ENCODE results near the gene KDM1B. TPM values are rescaled to one million over a fixed set of nuclear protein-coding genes. Genes with fewer than 3 reads are reported as not detected.

KDM1B gene, protein sequence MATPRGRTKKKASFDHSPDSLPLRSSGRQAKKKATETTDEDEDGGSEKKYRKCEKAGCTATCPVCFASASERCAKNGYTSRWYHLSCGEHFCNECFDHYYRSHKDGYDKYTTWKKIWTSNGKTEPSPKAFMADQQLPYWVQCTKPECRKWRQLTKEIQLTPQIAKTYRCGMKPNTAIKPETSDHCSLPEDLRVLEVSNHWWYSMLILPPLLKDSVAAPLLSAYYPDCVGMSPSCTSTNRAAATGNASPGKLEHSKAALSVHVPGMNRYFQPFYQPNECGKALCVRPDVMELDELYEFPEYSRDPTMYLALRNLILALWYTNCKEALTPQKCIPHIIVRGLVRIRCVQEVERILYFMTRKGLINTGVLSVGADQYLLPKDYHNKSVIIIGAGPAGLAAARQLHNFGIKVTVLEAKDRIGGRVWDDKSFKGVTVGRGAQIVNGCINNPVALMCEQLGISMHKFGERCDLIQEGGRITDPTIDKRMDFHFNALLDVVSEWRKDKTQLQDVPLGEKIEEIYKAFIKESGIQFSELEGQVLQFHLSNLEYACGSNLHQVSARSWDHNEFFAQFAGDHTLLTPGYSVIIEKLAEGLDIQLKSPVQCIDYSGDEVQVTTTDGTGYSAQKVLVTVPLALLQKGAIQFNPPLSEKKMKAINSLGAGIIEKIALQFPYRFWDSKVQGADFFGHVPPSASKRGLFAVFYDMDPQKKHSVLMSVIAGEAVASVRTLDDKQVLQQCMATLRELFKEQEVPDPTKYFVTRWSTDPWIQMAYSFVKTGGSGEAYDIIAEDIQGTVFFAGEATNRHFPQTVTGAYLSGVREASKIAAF
- total RNA-seq (19.5 and 26.1 TPM in 2 replicates), polyA plus RNA-seq (12.0 and 14.9 TPM in 2 replicates), polyA minus RNA-seq (ENCODE audit: low replicate concordance) (18.2 and 19.8 TPM in 2 replicates)
- 10.0 and 11.4 TPM in 2 replicates for polyA plus RNA-seq (2012)

DNA sequence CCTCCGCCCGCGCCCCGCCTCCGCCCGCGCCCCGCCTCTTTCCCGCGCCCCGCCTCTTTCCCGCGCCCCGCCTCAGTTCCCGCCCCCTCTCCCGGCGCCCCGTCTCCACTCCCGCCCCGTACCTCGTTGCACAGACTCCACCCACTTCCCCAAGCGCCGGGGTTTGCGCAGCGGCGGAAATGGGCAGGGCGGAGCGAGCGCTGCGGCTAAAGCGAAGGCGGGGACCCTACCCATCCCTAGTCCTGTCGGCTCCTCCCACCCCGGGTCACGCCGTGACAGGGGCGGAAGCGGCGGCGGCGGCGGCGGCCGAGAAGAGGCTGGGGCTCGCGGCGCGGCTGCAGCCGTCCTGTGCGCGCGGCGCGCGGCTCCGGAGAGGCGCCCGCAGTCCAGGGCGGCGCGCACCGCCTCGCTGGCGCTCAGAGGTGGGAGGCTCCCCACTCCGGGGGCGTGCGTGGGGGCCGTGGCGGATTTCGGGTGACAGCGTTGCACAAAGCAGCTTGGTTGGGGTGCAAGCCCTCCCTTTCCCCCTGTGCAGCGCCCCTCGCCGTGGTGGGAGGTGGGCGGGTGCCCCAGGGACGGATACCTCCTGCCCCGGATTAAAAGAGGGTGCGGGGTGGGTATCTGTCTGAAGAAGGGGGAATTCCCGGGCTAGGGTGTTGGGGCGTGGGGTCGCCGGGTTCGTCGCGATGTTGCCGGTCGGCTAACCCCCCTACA, at the start of gene KDM1B:
KDM1B (plus strand) TSS at position 273 of the 714 bp plus-strand sequence. CDS start 4,474 bp downstream, outside the sequence.
- Histone ChIP-seq H3K4me2 (ENCODE audit: extremely low read depth, insufficient read depth, low read length) (peak within 1 kb of the TSS; percentile 75), H3K79me2 (ENCODE audit: control insufficient read depth, insufficient read depth, low read length) (peaks cover 7% of the 10 kb centered on the region), H3K36me3 (ENCODE audit: control insufficient read depth, insufficient read depth, low read length) (no peaks in the 10 kb centered on the region), H3K9me3 (ENCODE audit: control insufficient read depth, insufficient read depth, low read depth, low read length) (no peaks in the 10 kb centered on the region), H3K4me1 (ENCODE audit: control insufficient read depth, extremely low read depth, insufficient read depth, low read length) (peaks cover 7% of the 10 kb centered on the region), H3K4me3 (replicated peaks in 1 of 4; ENCODE audit: control extremely low read depth in 1 of 4, insufficient read depth in 1 of 4, low read depth in 3 of 4, low read length in 4 of 4) (peak within 1 kb of the TSS; percentile 92 to 98 (median 92)), H4K20me1 (ENCODE audit: control insufficient read depth, extremely low read depth, insufficient read depth, low read length) (no peaks in the 10 kb centered on the region), H3K27me3 (ENCODE audit: control insufficient read depth, insufficient read depth, low read length) (no peaks in the 10 kb centered on the region), H3K9ac (ENCODE audit: insufficient read depth, low read length) (peak within 1 kb of the TSS; percentile 78), H3K27ac (ENCODE audit: insufficient read depth, low read length) (peak within 1 kb of the TSS; percentile 91), H2AFZ (ENCODE audit: low read length) (peak within 1 kb of the TSS; percentile 94)
- peak; percentile 97 to 98 for DNase-seq (ENCODE audit: low read depth in 2 of 2)
- no peak for TF ChIP-seq EZH2 (IDR thresholded peaks at IDR 0.05; ENCODE audit: low read length, missing control alignments)
- TF ChIP-seq, protein P1, sequence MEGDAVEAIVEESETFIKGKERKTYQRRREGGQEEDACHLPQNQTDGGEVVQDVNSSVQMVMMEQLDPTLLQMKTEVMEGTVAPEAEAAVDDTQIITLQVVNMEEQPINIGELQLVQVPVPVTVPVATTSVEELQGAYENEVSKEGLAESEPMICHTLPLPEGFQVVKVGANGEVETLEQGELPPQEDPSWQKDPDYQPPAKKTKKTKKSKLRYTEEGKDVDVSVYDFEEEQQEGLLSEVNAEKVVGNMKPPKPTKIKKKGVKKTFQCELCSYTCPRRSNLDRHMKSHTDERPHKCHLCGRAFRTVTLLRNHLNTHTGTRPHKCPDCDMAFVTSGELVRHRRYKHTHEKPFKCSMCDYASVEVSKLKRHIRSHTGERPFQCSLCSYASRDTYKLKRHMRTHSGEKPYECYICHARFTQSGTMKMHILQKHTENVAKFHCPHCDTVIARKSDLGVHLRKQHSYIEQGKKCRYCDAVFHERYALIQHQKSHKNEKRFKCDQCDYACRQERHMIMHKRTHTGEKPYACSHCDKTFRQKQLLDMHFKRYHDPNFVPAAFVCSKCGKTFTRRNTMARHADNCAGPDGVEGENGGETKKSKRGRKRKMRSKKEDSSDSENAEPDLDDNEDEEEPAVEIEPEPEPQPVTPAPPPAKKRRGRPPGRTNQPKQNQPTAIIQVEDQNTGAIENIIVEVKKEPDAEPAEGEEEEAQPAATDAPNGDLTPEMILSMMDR (conservative IDR thresholded peaks at IDR 0.05 in 1 of 2, IDR thresholded peaks at IDR 0.05 in 1 of 2; ENCODE audit: low read depth in 1 of 2, low read length in 2 of 2) = no peak

DNA sequence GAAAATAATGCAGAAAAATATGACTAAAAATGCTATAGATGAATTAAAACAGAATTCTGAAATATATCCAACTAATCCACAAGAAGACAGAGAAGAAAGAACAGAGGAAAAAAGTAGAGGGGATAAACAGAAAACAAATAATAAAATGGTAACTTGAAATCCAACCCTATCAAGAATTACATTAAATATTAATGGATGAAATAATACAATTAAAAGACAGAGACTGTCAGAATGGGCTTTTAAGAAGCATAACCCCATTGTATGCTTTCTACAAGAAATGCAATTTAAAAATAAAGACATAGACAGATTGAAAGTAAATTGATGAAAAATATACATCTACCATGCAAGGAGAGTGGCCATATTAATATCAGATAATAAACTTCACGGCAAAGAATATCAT, 48.2 kb upstream of the KDM1B start:
- TF ChIP-seq EZH2 (IDR thresholded peaks at IDR 0.05; ENCODE audit: low read length, missing control alignments) = no peak
- Histone ChIP-seq H3K9me3 (ENCODE audit: control insufficient read depth, insufficient read depth, low read depth, low read length) (no peaks in the 10 kb centered on the region), H3K79me2 (ENCODE audit: control insufficient read depth, insufficient read depth, low read length) (no peaks in the 10 kb centered on the region), H3K4me2 (ENCODE audit: extremely low read depth, insufficient read depth, low read length) (no peak overlapping the region), H2AFZ (ENCODE audit: low read length) (no peak overlapping the region), H3K9ac (ENCODE audit: insufficient read depth, low read length) (no peak overlapping the region), H4K20me1 (ENCODE audit: control insufficient read depth, extremely low read depth, insufficient read depth, low read length) (no peaks in the 10 kb centered on the region), H3K4me1 (ENCODE audit: control insufficient read depth, extremely low read depth, insufficient read depth, low read length) (no peaks in the 10 kb centered on the region), H3K36me3 (ENCODE audit: control insufficient read depth, insufficient read depth, low read length) (no peaks in the 10 kb centered on the region), H3K27me3 (ENCODE audit: control insufficient read depth, insufficient read depth, low read length) (no peaks in the 10 kb centered on the region), H3K27ac (ENCODE audit: insufficient read depth, low read length) (no peak overlapping the region), H3K4me3 (replicated peaks in 1 of 4; ENCODE audit: control extremely low read depth in 1 of 4, insufficient read depth in 1 of 4, low read depth in 3 of 4, low read length in 4 of 4) (no peak overlapping the region)
- DNase-seq (ENCODE audit: low read depth in 2 of 2) = no peak

DNA sequence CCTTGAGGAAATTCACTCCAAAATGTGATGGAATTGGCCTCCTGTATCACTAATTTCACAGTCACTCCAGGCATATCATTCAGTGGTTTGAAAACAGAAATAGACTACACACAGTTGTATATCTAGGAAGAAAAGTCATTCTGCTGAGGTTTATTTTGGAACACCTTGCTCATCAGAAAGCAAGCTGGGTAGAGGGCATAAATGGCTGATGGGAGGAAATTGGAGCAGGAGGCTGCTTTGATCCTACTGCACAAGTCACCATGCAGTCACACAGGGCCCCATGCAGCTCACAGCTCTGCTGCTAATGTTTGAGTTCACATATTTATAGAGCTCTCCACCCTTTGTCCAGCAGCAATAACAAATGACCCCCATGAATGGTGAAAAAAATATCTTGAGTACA, 45.1 kb upstream of the KDM1B start:
- H3K9ac ChIP-seq (ENCODE audit: insufficient read depth, low read length) = no peak overlapping the region
- no peak for TF ChIP-seq EZH2 (IDR thresholded peaks at IDR 0.05; ENCODE audit: low read length, missing control alignments)
- TF ChIP-seq, protein P1 (conservative IDR thresholded peaks at IDR 0.05 in 1 of 2, IDR thresholded peaks at IDR 0.05 in 1 of 2; ENCODE audit: low read depth in 1 of 2, low read length in 2 of 2) = no peak
- no peaks in the 10 kb centered on the region for H3K36me3 ChIP-seq (ENCODE audit: control insufficient read depth, insufficient read depth, low read length)
- no peak overlapping the region for H3K27ac ChIP-seq (ENCODE audit: insufficient read depth, low read length)
- DNase-seq (ENCODE audit: low read depth in 2 of 2) = no peak
- no peaks in the 10 kb centered on the region for H4K20me1 ChIP-seq (ENCODE audit: control insufficient read depth, extremely low read depth, insufficient read depth, low read length)
- no peak overlapping the region for H3K4me2 ChIP-seq (ENCODE audit: extremely low read depth, insufficient read depth, low read length)
- H3K4me3 ChIP-seq (replicated peaks in 1 of 4; ENCODE audit: control extremely low read depth in 1 of 4, insufficient read depth in 1 of 4, low read depth in 3 of 4, low read length in 4 of 4) = no peak overlapping the region
- no peaks in the 10 kb centered on the region for H3K9me3 ChIP-seq (ENCODE audit: control insufficient read depth, insufficient read depth, low read depth, low read length)
- no peaks in the 10 kb centered on the region for H3K79me2 ChIP-seq (ENCODE audit: control insufficient read depth, insufficient read depth, low read length)
- H3K27me3 ChIP-seq (ENCODE audit: control insufficient read depth, insufficient read depth, low read length) = no peaks in the 10 kb centered on the region
- H2AFZ ChIP-seq (ENCODE audit: low read length) = no peak overlapping the region
- no peaks in the 10 kb centered on the region for H3K4me1 ChIP-seq (ENCODE audit: control insufficient read depth, extremely low read depth, insufficient read depth, low read length)
